NCI-H187 (cell line): Measurements from ENCODE around the gene WNT3.
"Not testable (repeated sequence)": the region's sequence is repeated elsewhere in the genome, so short reads cannot be mapped to it uniquely, and the experiment has no call there.

Experiments
- DNase-seq, 2 experiments: peaks; one replicate each; lab custom pipeline; 2025; lab: John Stamatoyannopoulos, UW

The WNT3 gene

DNA sequence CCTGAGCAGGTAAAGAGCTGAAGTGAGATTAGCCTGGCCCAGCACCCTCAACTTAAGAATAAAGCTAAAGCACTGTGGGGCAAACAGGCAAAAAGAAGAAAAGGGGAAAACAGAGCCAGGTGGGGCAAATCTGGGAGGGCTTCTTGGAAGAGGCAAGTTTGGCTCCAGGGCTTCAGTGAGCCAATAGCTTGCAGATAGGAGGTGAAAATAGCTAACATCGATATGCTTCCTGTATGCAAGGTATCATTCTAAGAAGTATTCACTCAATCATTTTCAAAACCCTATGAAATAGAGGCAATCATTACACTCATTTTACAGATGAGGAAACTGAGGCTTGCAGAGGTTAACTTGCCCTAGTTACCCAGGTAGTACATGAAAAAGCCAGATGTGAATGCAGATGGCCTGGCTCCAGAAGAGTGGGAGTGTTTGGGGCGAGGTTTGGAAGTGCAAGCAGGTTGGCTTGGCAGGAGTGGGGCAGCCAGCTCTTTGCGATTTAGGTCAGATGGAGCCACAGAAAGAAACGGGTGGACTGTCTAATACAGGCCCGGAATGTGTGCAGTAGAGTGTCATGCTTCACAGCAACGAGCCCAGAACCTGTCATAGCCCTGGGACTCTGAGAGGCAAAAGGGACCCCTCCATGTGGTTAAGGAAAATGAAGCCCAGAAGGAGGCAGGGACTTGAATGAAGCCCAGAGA lies 5.7 kb downstream of the WNT3 start:
- DNase-seq: no peak

GRCh38 chr17:46811978-46812583 lies 6.4 kb downstream of the WNT3 start:
- DNase-seq: no peak

GRCh38 chr17:46810837-46811236 lies 7.7 kb downstream of the WNT3 start:
- no peak for DNase-seq

GRCh38 chr17:46809110-46809571 lies 9.4 kb downstream of the WNT3 start:
- no peak for DNase-seq

- no peak for DNase-seq
Measured at GRCh38 chr17:46805771-46806170, 12.7 kb downstream of the WNT3 start.

- DNase-seq: no peak
Measured at GRCh38 chr17:46803544-46803943, 14.9 kb downstream of the WNT3 start.

DNA sequence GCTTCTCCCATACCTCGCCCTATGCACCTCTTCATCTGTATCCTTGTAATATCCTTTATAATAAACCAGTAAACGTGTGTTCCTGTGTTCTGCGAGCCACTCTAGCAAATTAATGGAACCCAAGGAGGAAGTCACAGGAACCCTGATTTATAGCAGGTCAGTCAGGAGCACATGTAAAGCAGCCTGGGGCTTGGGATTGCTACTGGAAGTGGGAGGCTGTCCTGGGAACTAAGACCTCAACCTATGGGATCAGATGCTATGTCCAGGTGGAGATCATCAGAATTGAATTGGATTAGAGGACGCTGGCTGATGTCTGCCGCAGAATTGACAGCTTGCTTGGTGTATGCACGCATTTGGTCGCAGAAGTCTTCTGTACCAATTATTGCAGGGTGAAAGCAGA lies 15.7 kb downstream of the WNT3 start:
- no peak for DNase-seq

- DNase-seq: no peak
Measured at GRCh38 chr17:46800573-46800972, 17.9 kb downstream of the WNT3 start.

- DNase-seq: no peak
Measured at GRCh38 chr17:46796956-46797530, 21.4 kb downstream of the WNT3 start.

DNA sequence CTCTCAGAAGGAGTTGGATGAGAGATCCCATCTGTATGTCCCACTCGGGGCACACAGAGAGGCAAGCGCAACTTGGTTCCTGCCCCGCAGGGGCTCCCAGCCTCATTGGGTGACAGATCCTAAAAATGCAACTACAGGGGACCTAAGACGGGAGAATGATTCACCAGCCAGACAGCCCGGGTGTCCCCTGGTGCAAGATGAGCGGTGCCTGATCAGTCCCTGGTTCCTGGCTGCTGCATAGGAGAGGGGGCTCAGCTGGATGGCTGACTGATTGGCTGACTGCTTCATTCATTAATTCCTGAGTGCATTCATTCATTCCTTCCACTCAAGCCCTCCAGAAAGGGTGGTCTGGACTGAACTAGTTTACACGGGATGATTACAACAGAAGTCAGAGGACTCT lies 22.0 kb downstream of the WNT3 start:
- no peak for DNase-seq

DNA sequence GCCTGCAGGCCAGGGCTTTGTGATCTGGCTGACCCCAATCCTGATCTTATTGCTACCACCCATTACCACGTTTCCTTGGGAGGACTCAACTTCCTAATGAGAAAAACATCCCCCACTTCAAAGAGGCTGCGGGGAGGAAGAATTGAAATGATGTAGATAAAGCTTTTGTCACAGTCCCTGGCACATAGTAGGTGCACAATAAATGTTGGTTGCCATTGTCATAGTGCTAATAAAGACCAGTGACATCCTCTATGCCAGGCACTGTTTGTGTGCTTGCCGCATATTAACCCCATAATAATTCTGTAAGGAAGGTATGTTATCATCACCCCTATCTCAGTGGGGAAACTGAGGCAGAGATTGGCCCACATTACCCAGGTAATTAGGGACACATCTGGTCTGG lies 22.4 kb downstream of the WNT3 start:
- DNase-seq: no peak

DNA sequence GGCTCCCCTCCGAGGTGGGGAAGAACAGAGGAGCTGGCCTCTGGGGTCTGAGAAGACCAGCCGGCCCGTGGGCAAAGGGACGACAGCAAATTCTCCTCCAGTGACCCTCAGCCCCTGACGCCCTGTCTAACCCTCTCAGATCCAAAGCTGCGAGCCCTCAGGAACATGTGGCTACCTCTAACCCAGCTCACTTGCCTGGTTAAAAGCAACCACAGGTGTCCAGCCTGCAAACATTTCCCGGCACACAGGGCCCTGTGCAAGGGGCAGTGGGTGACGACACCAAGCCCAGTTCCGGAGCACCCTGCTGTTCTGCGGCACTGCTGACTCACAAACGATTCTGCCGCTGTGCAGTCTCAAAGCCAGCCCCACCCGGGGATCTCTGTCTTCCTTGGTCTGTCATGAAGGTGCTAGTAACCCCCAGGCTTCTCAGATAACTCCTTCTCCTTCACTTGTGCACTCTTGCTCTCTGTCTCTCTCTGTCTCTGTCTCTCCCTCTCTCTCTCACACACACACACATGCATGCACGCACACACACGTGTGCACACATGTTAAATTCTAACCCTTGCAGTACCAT lies 23.0 kb downstream of the WNT3 start:
- DNase-seq: no peak

DNA sequence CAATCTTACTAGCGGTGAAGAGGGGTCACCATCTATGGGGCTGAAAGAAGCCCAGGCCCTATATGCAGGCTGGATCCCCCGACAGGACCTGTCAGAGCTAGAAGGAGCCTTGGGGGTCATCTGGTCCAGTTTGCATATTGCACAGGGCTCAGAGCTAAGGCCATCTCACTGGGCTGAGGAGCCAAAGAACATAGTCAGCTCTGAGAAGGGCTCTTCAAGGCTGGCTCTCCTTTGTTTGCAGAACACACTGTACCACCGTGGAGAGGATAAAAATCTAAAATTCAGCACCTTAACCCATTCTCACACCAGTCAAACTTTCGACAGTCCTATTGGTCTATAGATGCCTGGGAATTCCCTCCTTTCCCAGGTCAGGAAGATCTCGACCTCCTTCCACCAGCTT lies 24.2 kb downstream of the WNT3 start:
- DNase-seq: no peak

GRCh38 chr17:46793541-46793940 lies 25.0 kb downstream of the WNT3 start:
- DNase-seq: no peak

DNA sequence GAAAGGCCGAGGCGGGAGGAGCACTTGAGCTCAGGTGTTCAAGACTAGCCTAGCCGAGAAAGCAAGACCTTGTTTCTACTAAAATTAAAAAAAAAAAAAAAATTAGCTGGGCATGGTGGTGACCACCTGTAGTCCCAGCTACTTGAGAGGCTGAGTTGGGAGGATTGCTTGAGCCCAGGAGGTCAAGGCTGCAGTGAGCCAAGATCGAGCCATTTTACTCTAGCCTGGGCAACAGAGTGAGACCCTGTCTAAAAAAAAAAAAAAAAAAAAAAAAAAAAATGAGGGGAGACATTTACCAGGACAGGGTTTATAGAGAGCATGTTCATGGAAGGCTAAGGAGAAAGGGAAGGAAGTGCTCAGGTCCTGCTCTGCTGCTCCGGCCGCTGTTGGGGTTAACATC lies 25.5 kb downstream of the WNT3 start:
- DNase-seq: not testable (repeated sequence)

DNA sequence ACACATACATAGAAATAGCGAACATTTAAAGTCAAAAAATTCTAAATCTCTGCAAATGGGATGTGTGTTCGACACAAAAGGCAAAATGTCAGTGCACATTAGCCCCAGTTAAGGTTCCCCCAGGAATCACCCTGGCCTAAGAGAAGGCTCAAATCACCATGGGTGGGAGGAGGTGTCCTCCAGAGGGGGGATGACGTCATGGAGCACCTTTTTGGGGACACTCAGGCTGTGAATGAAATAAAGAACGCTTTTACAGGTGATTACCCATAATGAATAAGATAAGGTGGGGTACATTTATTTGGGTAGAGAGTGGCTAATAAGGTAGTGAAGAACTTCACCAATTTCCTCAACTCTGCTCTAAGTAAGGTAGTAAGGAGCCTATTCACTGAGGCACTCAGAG lies 26.4 kb downstream of the WNT3 start:
- no peak for DNase-seq

GRCh38 chr17:46791531-46791930 lies 27.0 kb downstream of the WNT3 start:
- no peak for DNase-seq

GRCh38 chr17:46790216-46790615 lies 28.3 kb downstream of the WNT3 start:
- DNase-seq: no peak

GRCh38 chr17:46789610-46790009 lies 28.9 kb downstream of the WNT3 start:
- DNase-seq: no peak

DNA sequence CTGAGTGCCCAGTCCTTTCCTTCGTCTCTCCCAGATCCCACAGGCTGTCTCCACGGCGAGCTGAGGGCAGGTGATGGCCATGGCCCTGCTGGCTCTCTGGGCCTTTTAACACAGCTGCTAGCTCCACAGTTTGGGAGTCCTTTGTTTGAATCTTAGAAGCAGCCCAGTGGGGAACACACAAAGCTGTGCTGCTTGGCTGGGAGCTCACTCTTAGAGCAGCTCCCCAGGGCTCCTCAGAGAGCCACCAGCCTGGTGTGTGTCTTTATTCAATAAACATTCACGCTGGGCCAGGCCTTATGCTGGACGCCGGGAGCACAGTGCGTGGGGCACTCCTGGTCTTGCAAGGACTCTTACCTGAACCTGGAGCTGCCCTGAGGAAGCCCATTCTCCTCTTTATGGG lies 29.7 kb downstream of the WNT3 start:
- no peak for DNase-seq

GRCh38 chr17:46788300-46788699 lies 30.2 kb downstream of the WNT3 start:
- DNase-seq: no peak

DNA sequence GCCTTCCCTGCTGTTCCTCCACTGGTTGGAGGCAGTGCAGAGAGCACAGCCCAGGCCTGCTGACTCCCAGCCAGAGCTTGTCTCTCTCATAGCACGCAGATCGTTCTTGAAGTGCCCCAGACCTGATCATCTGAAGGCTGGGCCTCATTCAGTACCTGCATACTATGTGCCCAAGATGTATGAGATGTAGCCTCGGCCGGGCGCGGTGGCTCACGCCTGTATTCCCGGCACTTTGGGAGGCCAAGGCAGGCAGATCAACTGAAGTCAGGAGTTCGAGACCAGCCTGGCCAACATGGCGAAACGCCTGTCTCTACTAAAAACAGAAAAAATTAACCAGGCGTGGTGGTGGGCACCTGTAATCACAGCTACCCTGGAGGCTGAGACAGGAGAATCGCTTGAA lies 31.0 kb downstream of the WNT3 start:
- no peak for DNase-seq

DNA sequence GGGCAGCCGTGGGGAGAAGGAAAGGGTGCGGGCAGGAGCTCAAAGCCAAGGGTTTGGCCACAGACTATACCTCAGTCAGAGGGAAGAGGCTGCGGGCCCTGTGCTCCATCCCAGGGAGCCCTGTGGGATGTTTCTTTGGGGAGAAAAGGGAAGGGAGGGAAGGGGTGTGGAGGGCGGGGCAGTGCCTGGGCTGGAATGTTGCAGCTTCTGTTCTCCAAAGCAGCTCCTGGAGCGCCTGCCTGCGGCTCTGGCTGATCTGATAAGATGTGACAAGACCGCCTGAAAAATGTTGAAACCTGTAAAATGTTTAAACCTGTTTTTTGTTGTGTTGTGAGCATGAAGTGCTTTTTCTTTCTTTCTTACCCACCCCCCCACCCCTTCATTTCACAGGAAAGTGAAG lies 32.8 kb downstream of the WNT3 start:
- DNase-seq: no peak
